Mesendoderm (in vitro differentiated cells): Measurements from ENCODE around the gene PTCD2.
A peak's percentile ranks its signal among the peaks of the same experiment; 100 is the strongest.

Source experiments
- DNase-seq: peaks from one replicate; pipeline ENCODE4 v3.0.0; 2013
- H2AK5ac ChIP-seq: 2 replicates; pipeline ENCODE4 v1.6.1; 2013; ENCODE audit warnings: low read length, inconsistent platforms
- H2BK120ac ChIP-seq: 2 replicates; pipeline ENCODE4 v1.6.1; 2013; ENCODE audit warnings: low read depth, mild to moderate bottlenecking, low read length, moderate library complexity, mixed read lengths
- H2BK15ac ChIP-seq: replicated peaks from 2 replicates; pipeline ENCODE4 v1.6.1; 2013; ENCODE audit warnings: low read depth, mild to moderate bottlenecking, moderate library complexity
- H2BK5ac ChIP-seq: 2 replicates; pipeline ENCODE4 v1.6.1; 2013; ENCODE audit warnings: low read length, inconsistent platforms
- H3K18ac ChIP-seq: 2 replicates; pipeline ENCODE4 v1.6.1; 2013; ENCODE audit warnings: mild to moderate bottlenecking, low read length, mixed read lengths
- H3K23ac ChIP-seq: one replicate; pipeline ENCODE4 v1.6.1; 2013; ENCODE audit warnings: low read length
- H3K27ac ChIP-seq: 2 replicates; pipeline ENCODE4 v1.5.1; 2013; ENCODE audit warnings: low read depth, mild to moderate bottlenecking, inconsistent platforms, low read length, moderate library complexity
- H3K27me3 ChIP-seq: 2 replicates; pipeline ENCODE4 v1.6.1; 2013; ENCODE audit warnings: low read length, control low read depth, mild to moderate bottlenecking, inconsistent platforms; ENCODE audit not compliant: insufficient read depth, poor library complexity
- H3K36me3 ChIP-seq: 2 replicates; pipeline ENCODE4 v1.6.1; 2013; ENCODE audit warnings: low read length, inconsistent platforms; ENCODE audit not compliant: control insufficient read depth, insufficient read depth
- H3K4ac ChIP-seq: one replicate; pipeline ENCODE4 v1.6.1; 2013; ENCODE audit warnings: low read depth, mild to moderate bottlenecking, low read length, moderate library complexity
- H3K4me1 ChIP-seq: 2 replicates; pipeline ENCODE4 v1.6.1; 2013; ENCODE audit warnings: low read depth, low read length, inconsistent platforms; ENCODE audit not compliant: control insufficient read depth
- H3K4me2 ChIP-seq: 2 replicates; pipeline ENCODE4 v1.6.1; 2013; ENCODE audit warnings: low read length
- H3K4me3 ChIP-seq: 2 replicates; pipeline ENCODE4 v1.5.1; 2013; ENCODE audit warnings: mild to moderate bottlenecking, low read length
- H3K56ac ChIP-seq: one replicate; pipeline ENCODE4 v1.6.1; 2013; ENCODE audit warnings: low read length
- H3K79me1 ChIP-seq: 2 replicates; pipeline ENCODE4 v1.6.1; 2013; ENCODE audit warnings: low read length, inconsistent platforms
- H3K79me2 ChIP-seq: 2 replicates; pipeline ENCODE4 v1.6.1; 2013; ENCODE audit warnings: mild to moderate bottlenecking, low read length; ENCODE audit not compliant: control insufficient read depth, insufficient read depth
- H3K9ac ChIP-seq: 2 replicates; pipeline ENCODE4 v1.6.1; 2013; ENCODE audit warnings: low read length, inconsistent platforms
- H4K5ac ChIP-seq: one replicate; pipeline ENCODE4 v1.6.1; 2013; ENCODE audit warnings: low read length
- H4K8ac ChIP-seq: one replicate; pipeline ENCODE4 v1.6.1; 2013; ENCODE audit warnings: low read depth, mild to moderate bottlenecking, control low read depth, low read length, moderate library complexity
- WGBS: extraction: QIAGEN DNeasy Blood & Tissue Kit; methylation state at CpG from one replicate; pipeline ENCODE4 v1.1.7; 2013; ENCODE audit warnings: low lambda C conversion rate, missing lambda C conversion rate; ENCODE audit not compliant: insufficient coverage; ENCODE audit errors: extremely low coverage; 5-methylcytosine and 5-hydroxymethylcytosine counted together

PTCD2 gene

DNA sequence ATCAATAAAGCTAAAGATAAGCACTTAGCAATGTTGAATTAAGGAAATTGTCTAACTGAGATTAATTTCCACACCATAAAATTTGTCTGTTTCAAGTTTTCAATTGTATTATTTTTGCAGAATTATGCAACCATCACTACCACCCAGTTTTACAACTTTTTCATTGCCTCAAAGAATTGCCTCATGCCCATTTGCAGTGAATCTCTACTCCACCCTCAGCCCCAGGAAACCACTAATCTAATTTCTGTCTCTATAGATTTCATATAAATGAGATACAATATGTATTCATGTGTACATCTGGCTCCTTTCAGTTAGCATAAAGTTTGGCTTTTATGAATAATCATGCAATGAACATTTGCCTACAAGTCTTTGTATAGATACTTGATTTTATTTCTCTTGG, 72.9 kb downstream of the PTCD2 start:
- Histone ChIP-seq H3K18ac (no peak overlapping the region), H3K36me3 (no peaks in the 10 kb centered on the region), H3K56ac (no peak overlapping the region), H3K4me3 (no peak overlapping the region), H3K4ac (no peak overlapping the region), H3K27me3 (no peaks in the 10 kb centered on the region), H2BK5ac (no peak overlapping the region), H4K5ac (no peak overlapping the region), H4K8ac (no peak overlapping the region), H3K9ac (no peak overlapping the region), H3K4me1 (no peaks in the 10 kb centered on the region), H3K27ac (no peak overlapping the region), H3K79me2 (no peaks in the 10 kb centered on the region), H3K23ac (no peak overlapping the region), H3K4me2 (no peak overlapping the region), H2BK120ac (no peak overlapping the region), H3K79me1 (no peaks in the 10 kb centered on the region), H2AK5ac (no peak overlapping the region), H2BK15ac (no peak overlapping the region)
- no peak for DNase-seq

DNA sequence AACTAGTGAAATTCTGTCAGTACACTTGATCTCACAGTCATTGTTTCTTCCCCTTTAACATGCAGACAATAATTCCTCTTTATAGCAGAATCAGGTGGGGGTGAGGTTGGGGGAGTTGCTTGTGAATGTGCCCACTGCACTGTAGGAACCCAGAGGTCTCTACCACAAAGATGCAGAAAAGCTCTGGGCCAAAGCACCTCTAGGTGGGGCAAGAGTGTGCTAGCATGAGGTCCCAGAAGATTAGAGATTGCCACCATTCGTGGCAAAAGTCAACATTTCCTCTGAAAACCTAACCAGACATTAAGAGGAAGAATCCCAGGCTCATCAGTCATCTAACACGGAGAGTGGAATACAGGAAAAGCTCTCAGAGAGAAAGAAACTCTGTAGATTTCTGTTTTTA, 74.5 kb downstream of the PTCD2 start:
- Histone ChIP-seq H3K27ac (no peak overlapping the region), H3K27me3 (no peaks in the 10 kb centered on the region), H3K4me1 (no peaks in the 10 kb centered on the region), H2BK5ac (no peak overlapping the region), H2BK15ac (no peak overlapping the region), H3K4me2 (no peak overlapping the region), H3K79me1 (no peaks in the 10 kb centered on the region), H3K4ac (no peak overlapping the region), H4K8ac (no peak overlapping the region), H2AK5ac (no peak overlapping the region), H3K36me3 (no peaks in the 10 kb centered on the region), H3K79me2 (no peaks in the 10 kb centered on the region), H3K23ac (no peak overlapping the region), H3K18ac (no peak overlapping the region), H3K56ac (no peak overlapping the region), H4K5ac (no peak overlapping the region), H3K9ac (no peak overlapping the region), H3K4me3 (no peak overlapping the region), H2BK120ac (no peak overlapping the region)
- DNase-seq: peak; percentile 42
- no CpG with 5 or more reads among the region's 2 CpGs for WGBS

DNA sequence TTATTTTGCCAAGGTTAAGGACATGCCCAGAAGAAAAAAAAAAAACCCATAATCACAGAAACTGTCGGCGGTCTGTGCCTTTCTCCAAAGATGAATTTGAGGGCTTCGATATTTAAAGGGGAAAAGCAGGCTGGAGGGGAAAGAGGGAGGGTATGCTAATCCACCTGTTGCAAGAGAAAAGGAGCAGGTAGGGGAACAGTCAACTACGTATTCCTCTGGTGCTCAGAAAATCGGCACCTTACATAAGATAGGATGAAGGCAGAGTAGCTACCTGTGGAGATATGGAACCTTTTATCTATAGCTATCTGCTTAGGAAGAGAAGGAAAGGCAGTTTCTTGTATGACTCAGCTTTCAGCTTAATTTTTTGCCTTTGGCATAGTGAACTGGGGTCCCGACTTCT, 77.7 kb downstream of the PTCD2 start:
- Histone ChIP-seq H2BK120ac (no peak overlapping the region), H3K27ac (no peak overlapping the region), H2BK5ac (no peak overlapping the region), H3K4me3 (no peak overlapping the region), H3K56ac (no peak overlapping the region), H3K27me3 (no peaks in the 10 kb centered on the region), H3K9ac (no peak overlapping the region), H2AK5ac (no peak overlapping the region), H3K18ac (no peak overlapping the region), H3K23ac (no peak overlapping the region), H3K79me2 (no peaks in the 10 kb centered on the region), H4K5ac (no peak overlapping the region), H3K4me1 (no peaks in the 10 kb centered on the region), H3K36me3 (no peaks in the 10 kb centered on the region), H4K8ac (no peak overlapping the region), H3K4ac (no peak overlapping the region), H3K79me1 (no peaks in the 10 kb centered on the region), H3K4me2 (no peak overlapping the region), H2BK15ac (no peak overlapping the region)
- no CpG with 5 or more reads among the region's 6 CpGs for WGBS
- DNase-seq: peak; percentile 38

DNA sequence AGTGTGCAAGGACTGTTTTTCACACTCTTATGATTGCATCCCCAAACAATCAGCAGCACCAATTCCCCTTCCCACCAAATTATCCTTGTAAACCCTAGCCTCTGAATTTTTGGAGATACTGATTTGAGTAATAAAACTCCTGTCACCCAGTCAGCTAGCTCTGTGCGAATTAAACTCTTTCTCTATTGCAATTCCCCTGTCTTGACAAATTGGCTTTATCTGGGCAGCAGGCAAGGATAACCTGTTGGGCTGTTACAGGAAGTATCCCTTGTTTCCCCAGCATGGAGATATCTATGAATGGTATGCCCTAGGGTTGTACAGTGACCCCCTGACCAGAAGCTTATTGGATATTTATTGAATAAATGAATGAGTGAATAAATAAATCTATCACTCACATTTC, 80.8 kb downstream of the PTCD2 start:
- H4K5ac ChIP-seq: no peak overlapping the region
- no peak overlapping the region for H3K18ac ChIP-seq
- no peak overlapping the region for H3K56ac ChIP-seq
- no peak overlapping the region for H3K23ac ChIP-seq
- no peak overlapping the region for H3K9ac ChIP-seq
- no CpG with 5 or more reads among the region's 1 CpG for WGBS
- H2AK5ac ChIP-seq: no peak overlapping the region
- no peaks in the 10 kb centered on the region for H3K36me3 ChIP-seq
- H3K27me3 ChIP-seq: no peaks in the 10 kb centered on the region
- H2BK15ac ChIP-seq: no peak overlapping the region
- H3K79me1 ChIP-seq: no peaks in the 10 kb centered on the region
- H3K79me2 ChIP-seq: no peaks in the 10 kb centered on the region
- no peak overlapping the region for H3K27ac ChIP-seq
- H2BK120ac ChIP-seq: no peak overlapping the region
- H3K4me1 ChIP-seq: no peaks in the 10 kb centered on the region
- no peak overlapping the region for H4K8ac ChIP-seq
- DNase-seq: no peak
- no peak overlapping the region for H2BK5ac ChIP-seq
- H3K4me2 ChIP-seq: no peak overlapping the region
- no peak overlapping the region for H3K4me3 ChIP-seq
- no peak overlapping the region for H3K4ac ChIP-seq

DNA sequence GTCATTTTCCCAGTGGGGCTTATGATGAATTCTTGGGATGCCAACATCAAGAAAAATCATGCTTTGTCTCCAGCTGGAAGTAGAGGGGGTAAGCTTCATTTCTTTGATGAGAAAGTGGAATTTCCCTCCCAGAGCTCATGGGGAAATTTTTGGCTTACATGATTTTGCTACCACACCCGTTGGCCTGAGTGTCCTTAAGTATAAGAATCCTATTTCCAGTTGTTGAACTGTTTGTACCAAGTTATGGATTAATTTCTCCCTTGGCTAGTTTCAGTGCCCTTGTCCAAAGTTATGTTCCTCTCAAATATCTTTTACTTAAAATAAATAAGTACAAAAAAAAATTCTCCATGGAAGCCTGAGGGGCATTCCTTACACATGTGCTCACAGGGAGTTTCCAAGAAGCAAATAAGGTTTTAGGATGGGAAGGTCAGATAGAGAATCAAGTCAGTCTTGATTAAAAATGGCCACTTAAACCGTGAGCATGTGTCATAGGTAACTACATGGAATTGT, 82.3 kb downstream of the PTCD2 start:
- H3K4me3 ChIP-seq: no peak overlapping the region
- H3K27me3 ChIP-seq: no peaks in the 10 kb centered on the region
- no peak overlapping the region for H4K8ac ChIP-seq

DNA sequence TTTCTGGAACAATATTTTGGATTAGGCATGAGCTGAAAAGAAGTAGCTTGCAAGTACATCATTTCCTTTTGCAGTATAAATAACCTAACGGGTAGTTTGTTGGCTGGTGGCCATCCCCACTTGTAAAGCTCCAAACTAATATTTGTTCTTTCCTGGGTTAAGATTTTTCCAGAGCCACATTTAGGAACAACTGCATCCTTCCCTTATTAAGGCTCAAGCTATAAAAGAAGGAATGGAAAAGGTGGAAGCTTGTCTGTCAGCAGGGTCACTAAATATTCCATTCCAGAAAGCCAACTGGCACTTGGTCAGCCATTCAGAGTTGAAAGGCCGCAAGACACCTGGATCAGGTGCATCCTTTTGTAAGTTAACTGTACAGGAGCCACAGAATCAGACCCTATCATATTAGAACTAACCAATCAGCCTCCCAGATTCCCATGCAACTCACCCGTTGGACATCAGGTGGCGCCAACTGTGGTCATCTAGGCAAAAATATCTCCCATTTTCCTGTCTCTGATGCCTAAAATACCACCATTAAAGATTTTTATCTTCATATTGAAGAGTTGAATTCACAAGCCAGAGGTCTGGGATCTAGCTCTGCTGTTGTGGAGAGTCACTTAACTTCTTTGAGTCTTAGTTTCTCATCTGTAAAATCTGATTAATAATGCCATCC, 82.9 kb downstream of the PTCD2 start:
- Histone ChIP-seq H3K4me3 (no peak overlapping the region), H3K4ac (no peak overlapping the region), H4K5ac (no peak overlapping the region), H2BK5ac (no peak overlapping the region), H3K23ac (no peak overlapping the region), H2BK120ac (no peak overlapping the region), H3K27me3 (no peaks in the 10 kb centered on the region), H3K4me1 (no peaks in the 10 kb centered on the region), H4K8ac (no peak overlapping the region), H3K36me3 (no peaks in the 10 kb centered on the region), H3K79me2 (no peaks in the 10 kb centered on the region), H3K56ac (no peak overlapping the region), H2AK5ac (no peak overlapping the region), H2BK15ac (no peak overlapping the region), H3K27ac (no peak overlapping the region), H3K18ac (no peak overlapping the region), H3K9ac (no peak overlapping the region), H3K4me2 (no peak overlapping the region), H3K79me1 (no peaks in the 10 kb centered on the region)
- no CpG with 5 or more reads among the region's 4 CpGs for WGBS
- DNase-seq: peak; percentile 26

More for the DNA sequence above, 82.3 kb downstream of the PTCD2 start:
- no peaks in the 10 kb centered on the region for H3K79me2 ChIP-seq
- no CpG with 5 or more reads among the region's 2 CpGs for WGBS
- H3K36me3 ChIP-seq: no peaks in the 10 kb centered on the region
- H3K4me2 ChIP-seq: no peak overlapping the region
- no peak overlapping the region for H2AK5ac ChIP-seq
- no peak for DNase-seq
- H3K79me1 ChIP-seq: no peaks in the 10 kb centered on the region
- no peaks in the 10 kb centered on the region for H3K4me1 ChIP-seq
- no peak overlapping the region for H3K9ac ChIP-seq
- no peak overlapping the region for H4K5ac ChIP-seq
- H3K27ac ChIP-seq: no peak overlapping the region
- H3K4ac ChIP-seq: no peak overlapping the region
- no peak overlapping the region for H3K18ac ChIP-seq
- H3K56ac ChIP-seq: no peak overlapping the region
- no peak overlapping the region for H2BK15ac ChIP-seq
- no peak overlapping the region for H3K23ac ChIP-seq
- H2BK120ac ChIP-seq: no peak overlapping the region
- H2BK5ac ChIP-seq: no peak overlapping the region
